NCI-H1694 treated with DMSO at 0.1 percent for 48 hours (cell line): ENCODE measurements around the gene INSYN1.

Experiments used
- DNase-seq: peaks from one replicate; lab custom pipeline; 2025; lab: John Stamatoyannopoulos, UW

INSYN1 gene

GRCh38 chr15:73685981-73686380 is 67.2 kb downstream of the INSYN1 start:
- DNase-seq, result no peak
